HL-60 (cell line): ENCODE data around the gene ADGRA1.

Source experiments
- GABPA ChIP-seq: IDR thresholded peaks from 2 replicates; pipeline ENCODE4 v1.6.1; 2012; ENCODE audit warnings: low read depth
- POLR2AphosphoS5 ChIP-seq: IDR thresholded peaks from 2 replicates; pipeline ENCODE4 v1.6.1; 2012; ENCODE audit warnings: low read depth
- TF ChIP-seq, protein P1 (sequence below): IDR thresholded peaks from one replicate; pipeline ENCODE4 v1.5.1; 2011; ENCODE audit warnings: low read length, control low read depth, inconsistent platforms; ENCODE audit not compliant: insufficient read depth
- TF ChIP-seq, protein P2 (sequence below): IDR thresholded peaks from 2 replicates; pipeline ENCODE4 v1.6.1; 2012; ENCODE audit warnings: low read depth; ENCODE audit not compliant: insufficient replicate concordance

DNA sequence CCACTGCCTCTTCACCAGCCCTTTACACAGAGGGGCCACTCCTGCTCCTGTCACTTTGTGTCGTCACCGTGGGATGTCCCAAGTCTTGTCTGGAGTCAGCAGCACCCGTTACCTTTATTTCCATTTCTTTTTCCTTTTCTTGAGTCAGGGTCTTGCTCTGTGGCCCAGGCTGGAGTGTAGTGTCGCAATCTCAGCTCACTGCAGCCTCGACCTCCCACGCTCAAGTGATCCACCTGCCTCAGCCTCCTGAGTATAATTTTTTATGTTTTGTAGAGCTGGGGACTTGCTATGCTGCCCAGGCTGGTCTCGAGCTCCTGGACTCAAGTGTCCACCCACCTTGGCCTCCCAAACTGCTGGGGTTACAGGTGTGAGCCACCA lies 28.6 kb upstream of the ADGRA1 start:
- TF ChIP-seq, protein P1, sequence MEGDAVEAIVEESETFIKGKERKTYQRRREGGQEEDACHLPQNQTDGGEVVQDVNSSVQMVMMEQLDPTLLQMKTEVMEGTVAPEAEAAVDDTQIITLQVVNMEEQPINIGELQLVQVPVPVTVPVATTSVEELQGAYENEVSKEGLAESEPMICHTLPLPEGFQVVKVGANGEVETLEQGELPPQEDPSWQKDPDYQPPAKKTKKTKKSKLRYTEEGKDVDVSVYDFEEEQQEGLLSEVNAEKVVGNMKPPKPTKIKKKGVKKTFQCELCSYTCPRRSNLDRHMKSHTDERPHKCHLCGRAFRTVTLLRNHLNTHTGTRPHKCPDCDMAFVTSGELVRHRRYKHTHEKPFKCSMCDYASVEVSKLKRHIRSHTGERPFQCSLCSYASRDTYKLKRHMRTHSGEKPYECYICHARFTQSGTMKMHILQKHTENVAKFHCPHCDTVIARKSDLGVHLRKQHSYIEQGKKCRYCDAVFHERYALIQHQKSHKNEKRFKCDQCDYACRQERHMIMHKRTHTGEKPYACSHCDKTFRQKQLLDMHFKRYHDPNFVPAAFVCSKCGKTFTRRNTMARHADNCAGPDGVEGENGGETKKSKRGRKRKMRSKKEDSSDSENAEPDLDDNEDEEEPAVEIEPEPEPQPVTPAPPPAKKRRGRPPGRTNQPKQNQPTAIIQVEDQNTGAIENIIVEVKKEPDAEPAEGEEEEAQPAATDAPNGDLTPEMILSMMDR = no peak
- TF ChIP-seq, protein P2, sequence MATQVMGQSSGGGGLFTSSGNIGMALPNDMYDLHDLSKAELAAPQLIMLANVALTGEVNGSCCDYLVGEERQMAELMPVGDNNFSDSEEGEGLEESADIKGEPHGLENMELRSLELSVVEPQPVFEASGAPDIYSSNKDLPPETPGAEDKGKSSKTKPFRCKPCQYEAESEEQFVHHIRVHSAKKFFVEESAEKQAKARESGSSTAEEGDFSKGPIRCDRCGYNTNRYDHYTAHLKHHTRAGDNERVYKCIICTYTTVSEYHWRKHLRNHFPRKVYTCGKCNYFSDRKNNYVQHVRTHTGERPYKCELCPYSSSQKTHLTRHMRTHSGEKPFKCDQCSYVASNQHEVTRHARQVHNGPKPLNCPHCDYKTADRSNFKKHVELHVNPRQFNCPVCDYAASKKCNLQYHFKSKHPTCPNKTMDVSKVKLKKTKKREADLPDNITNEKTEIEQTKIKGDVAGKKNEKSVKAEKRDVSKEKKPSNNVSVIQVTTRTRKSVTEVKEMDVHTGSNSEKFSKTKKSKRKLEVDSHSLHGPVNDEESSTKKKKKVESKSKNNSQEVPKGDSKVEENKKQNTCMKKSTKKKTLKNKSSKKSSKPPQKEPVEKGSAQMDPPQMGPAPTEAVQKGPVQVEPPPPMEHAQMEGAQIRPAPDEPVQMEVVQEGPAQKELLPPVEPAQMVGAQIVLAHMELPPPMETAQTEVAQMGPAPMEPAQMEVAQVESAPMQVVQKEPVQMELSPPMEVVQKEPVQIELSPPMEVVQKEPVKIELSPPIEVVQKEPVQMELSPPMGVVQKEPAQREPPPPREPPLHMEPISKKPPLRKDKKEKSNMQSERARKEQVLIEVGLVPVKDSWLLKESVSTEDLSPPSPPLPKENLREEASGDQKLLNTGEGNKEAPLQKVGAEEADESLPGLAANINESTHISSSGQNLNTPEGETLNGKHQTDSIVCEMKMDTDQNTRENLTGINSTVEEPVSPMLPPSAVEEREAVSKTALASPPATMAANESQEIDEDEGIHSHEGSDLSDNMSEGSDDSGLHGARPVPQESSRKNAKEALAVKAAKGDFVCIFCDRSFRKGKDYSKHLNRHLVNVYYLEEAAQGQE = no peak
- TF ChIP-seq POLR2AphosphoS5 (no peak), GABPA (no peak)
